ENCODE data around the gene ALDH1A1.

DNA sequence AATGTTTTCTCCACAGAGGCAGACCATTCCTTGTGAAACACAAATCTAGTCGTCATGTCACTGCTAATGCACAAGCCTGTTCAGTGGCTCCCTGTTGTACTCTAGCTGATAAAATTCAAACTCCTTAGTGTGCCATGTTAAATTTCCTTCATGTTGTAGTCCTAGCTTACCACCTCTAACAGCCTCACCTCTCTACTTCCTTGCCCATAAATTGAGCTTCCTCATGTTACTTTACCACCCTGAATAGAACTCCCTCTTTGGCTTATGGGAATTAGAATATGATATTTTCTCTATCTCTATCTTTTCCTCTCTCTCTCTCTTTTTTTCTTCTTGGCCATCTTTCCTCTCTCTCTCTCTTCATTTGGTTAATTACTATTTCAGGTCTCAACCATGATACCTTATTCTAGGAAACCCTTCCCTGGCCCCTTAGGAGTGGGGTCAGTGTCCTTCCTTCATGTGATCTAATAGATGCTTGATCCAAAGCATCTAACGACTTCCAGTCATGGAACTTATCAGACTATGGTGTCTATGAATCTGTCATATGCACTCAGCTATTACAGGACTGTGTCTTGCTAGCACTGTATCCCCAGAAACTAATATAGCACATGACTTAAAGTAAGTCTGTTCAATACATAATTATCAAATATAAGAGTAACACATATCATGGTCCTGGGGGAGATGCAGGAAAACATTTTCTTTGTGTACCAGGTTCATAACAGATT lies 31.5 kb upstream of the ALDH1A1 start:
- TF ChIP-seq ELF4 (CRISPR knock-in tag; IDR thresholded peaks at IDR 0.05; ENCODE audit: low read depth) (no peak), ESRRA (CRISPR knock-in tag; IDR thresholded peaks at IDR 0.05; ENCODE audit: borderline replicate concordance) (no peak), JUN (CRISPR knock-in tag; IDR thresholded peaks at IDR 0.05) (no peak), ZNF232 (CRISPR knock-in tag; IDR thresholded peaks at IDR 0.05) (no peak), CREM (CRISPR knock-in tag; IDR thresholded peaks at IDR 0.05) (no peak), CBFB (CRISPR knock-in tag; IDR thresholded peaks at IDR 0.05; ENCODE audit: low read depth) (no peak), ZBTB21 (CRISPR knock-in tag; IDR thresholded peaks at IDR 0.05; ENCODE audit: borderline replicate concordance) (no peak)
- TF ChIP-seq, protein P1, sequence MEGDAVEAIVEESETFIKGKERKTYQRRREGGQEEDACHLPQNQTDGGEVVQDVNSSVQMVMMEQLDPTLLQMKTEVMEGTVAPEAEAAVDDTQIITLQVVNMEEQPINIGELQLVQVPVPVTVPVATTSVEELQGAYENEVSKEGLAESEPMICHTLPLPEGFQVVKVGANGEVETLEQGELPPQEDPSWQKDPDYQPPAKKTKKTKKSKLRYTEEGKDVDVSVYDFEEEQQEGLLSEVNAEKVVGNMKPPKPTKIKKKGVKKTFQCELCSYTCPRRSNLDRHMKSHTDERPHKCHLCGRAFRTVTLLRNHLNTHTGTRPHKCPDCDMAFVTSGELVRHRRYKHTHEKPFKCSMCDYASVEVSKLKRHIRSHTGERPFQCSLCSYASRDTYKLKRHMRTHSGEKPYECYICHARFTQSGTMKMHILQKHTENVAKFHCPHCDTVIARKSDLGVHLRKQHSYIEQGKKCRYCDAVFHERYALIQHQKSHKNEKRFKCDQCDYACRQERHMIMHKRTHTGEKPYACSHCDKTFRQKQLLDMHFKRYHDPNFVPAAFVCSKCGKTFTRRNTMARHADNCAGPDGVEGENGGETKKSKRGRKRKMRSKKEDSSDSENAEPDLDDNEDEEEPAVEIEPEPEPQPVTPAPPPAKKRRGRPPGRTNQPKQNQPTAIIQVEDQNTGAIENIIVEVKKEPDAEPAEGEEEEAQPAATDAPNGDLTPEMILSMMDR (IDR thresholded peaks at IDR 0.05): no peak
- TF ChIP-seq, protein P2, sequence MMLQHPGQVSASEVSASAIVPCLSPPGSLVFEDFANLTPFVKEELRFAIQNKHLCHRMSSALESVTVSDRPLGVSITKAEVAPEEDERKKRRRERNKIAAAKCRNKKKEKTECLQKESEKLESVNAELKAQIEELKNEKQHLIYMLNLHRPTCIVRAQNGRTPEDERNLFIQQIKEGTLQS (CRISPR knock-in tag; conservative IDR thresholded peaks at IDR 0.05): no peak
- TF ChIP-seq, protein P3, sequence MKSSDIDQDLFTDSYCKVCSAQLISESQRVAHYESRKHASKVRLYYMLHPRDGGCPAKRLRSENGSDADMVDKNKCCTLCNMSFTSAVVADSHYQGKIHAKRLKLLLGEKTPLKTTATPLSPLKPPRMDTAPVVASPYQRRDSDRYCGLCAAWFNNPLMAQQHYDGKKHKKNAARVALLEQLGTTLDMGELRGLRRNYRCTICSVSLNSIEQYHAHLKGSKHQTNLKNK (CRISPR knock-in tag; IDR thresholded peaks at IDR 0.05): no peak
